Measurements from ENCODE around the gene WDR41.
A peak's percentile ranks its signal among the peaks of the same experiment; 100 is the strongest.

Gene WDR41

DNA sequence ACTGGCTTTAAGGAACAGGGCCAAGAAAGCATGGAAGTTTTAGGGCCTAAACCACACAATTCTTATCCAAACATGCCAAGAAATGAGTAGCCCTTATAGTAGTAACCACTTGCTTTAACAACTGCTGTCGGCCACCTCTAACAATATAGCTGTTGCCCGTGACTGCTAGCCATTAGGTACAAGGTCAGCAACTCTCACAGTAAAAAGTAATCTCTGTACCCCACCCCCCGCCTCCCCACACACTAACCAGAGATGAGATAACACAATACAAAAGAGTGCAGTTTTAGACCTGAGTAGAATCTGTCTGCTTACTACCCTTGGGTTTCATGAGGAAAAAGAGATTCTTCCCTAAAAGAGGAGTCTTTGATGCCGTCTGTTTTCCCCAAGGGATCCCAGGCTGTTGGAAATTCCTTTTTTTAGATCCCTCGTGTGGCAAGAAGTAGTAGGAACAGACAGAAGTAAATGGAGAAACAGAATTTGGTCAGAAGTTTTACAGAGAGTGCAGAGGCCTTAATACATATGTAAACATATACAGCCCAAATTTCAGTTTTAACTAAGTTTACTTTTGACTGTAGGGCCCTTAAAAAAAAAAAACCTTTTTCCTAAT is 94.3 kb downstream of the WDR41 start:
- H3K4me3 ChIP-seq (replicated peaks in 1 of 2; ENCODE audit: low read depth in 2 of 2, low read length in 2 of 2) = no peak overlapping the region
- DNase-seq (ENCODE audit: low read depth in 2 of 2) = no peak
- TF ChIP-seq, protein P1, sequence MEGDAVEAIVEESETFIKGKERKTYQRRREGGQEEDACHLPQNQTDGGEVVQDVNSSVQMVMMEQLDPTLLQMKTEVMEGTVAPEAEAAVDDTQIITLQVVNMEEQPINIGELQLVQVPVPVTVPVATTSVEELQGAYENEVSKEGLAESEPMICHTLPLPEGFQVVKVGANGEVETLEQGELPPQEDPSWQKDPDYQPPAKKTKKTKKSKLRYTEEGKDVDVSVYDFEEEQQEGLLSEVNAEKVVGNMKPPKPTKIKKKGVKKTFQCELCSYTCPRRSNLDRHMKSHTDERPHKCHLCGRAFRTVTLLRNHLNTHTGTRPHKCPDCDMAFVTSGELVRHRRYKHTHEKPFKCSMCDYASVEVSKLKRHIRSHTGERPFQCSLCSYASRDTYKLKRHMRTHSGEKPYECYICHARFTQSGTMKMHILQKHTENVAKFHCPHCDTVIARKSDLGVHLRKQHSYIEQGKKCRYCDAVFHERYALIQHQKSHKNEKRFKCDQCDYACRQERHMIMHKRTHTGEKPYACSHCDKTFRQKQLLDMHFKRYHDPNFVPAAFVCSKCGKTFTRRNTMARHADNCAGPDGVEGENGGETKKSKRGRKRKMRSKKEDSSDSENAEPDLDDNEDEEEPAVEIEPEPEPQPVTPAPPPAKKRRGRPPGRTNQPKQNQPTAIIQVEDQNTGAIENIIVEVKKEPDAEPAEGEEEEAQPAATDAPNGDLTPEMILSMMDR (IDR thresholded peaks at IDR 0.05; ENCODE audit: low read depth, low read length) = no peak

DNA sequence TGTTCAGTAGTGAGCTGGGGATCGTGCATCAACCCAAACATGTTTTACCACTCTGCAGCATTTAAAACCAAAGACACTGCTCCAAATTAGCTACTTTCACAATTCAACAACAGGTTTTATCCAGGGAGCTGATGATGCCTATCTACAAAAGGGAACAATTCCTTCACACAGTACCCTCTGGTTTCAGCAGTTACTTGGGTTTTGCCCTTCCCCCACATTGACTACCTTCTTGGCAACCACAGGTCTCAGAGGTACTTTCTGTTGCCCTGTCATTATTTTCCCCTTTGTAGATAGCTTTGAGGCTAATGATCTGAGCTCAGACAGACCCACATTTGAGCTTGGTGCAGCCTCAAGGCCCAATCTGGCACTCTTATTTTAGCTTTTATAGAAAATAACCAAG is 96.1 kb downstream of the WDR41 start:
- DNase-seq (ENCODE audit: low read depth in 2 of 2) = no peak
- TF ChIP-seq, protein P1 (IDR thresholded peaks at IDR 0.05; ENCODE audit: low read depth, low read length) = no peak
- H3K4me3 ChIP-seq (replicated peaks in 1 of 2; ENCODE audit: low read depth in 2 of 2, low read length in 2 of 2) = no peak overlapping the region

DNA sequence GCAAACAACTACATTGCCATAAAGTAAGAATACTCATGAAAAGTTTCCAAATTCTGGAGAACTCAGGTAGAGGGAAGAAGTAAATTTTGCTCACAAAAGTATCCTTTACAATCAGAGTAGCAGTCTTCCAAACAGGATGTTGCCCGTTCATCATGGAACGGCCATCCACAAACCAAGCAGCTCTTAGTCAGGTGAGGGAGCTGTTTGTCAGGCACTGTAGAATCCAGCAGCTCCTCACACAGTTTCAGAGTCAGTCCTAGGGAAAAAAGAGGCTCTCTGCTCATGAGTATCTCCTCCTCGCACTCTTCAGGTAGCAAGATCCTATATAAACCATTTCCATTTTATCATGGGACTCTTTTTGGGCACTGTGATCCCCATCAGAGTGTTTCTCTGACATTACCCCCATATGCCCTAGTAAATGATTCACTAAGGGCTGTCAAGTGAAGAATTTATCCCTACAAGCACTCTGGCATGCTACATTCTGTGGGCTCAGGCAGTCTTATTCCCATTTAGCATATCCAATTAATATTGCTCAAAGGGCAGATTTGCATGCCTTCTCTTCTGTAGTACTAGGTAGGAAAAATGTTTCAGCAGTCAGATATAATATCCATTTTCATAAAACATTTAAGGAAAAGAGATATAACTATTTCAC is 97.9 kb downstream of the WDR41 start:
- TF ChIP-seq, protein P1 (IDR thresholded peaks at IDR 0.05; ENCODE audit: low read depth, low read length) = no peak
- DNase-seq (ENCODE audit: low read depth in 2 of 2) = no peak
- no peak overlapping the region for H3K4me3 ChIP-seq (replicated peaks in 1 of 2; ENCODE audit: low read depth in 2 of 2, low read length in 2 of 2)

DNA sequence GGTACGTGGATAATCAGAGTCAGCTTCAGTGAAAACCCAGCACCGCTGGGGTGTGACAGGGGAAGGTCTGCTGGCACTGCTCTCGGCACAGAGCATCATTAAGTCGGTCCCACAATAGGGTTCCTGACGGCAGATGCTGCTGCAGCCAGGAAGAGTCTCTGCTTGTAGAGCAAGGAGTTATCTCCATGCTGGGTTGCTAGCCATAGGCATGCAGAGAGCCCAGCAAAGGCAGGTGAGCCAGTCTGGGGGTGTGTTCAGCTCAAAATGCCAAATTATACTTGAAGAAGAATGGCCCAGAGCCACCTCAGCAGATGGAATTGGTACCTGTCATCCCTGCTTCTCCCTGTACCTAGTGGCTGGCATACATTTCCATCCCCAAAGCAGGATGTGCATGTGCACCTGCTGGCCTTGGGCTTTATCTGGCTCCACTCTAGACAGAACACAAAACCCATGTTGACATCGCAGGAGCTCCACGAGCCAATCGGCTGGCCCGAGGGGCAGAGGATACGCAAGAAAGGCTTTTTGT is 100.8 kb downstream of the WDR41 start:
- H3K4me3 ChIP-seq (replicated peaks in 1 of 2; ENCODE audit: low read depth in 2 of 2, low read length in 2 of 2) = no peak overlapping the region
- TF ChIP-seq, protein P1 (IDR thresholded peaks at IDR 0.05; ENCODE audit: low read depth, low read length) = no peak
- no peak for DNase-seq (ENCODE audit: low read depth in 2 of 2)

DNA sequence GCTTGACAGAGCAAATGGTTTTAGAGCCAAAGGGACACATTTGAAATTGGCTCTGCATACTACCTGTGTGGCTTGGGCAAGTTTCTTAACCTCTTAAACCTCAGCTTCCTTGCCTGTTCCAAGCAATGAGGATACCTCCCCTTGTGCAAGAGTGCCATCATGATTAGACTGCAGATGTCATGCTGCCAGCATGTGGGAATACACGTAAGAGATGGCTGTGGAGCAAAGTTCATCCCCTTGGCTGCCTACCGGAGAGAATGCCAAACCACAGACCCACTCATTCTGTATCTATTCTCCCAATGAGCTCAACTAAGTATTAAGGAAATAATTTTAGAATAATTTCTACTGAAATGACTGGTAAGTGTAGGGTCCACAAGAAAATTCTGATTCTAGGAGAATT is 101.3 kb downstream of the WDR41 start:
- no peak overlapping the region for H3K4me3 ChIP-seq (replicated peaks in 1 of 2; ENCODE audit: low read depth in 2 of 2, low read length in 2 of 2)
- TF ChIP-seq, protein P1 (IDR thresholded peaks at IDR 0.05; ENCODE audit: low read depth, low read length) = no peak
- DNase-seq (ENCODE audit: low read depth in 2 of 2) = peak; percentile 53 to 69

DNA sequence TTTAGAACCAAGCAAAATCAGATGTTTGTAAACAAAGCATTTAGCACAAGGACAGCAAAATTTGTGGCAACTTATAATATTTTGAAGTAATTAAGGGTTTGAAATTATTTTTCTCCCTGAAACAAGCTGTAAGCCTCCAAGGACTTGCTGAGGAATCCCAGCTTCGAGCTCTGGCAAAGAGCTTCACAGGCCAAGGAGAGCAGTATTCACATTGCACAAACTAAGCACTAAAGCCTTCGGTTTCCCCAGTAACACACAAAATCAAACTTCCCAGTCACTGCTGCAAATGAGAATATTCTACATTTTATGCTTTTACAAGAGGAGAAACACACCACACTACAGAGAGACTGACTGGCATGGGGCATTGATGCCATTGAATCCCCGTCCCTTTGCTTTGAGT is 101.9 kb downstream of the WDR41 start:
- no peak overlapping the region for H3K4me3 ChIP-seq (replicated peaks in 1 of 2; ENCODE audit: low read depth in 2 of 2, low read length in 2 of 2)
- DNase-seq (ENCODE audit: low read depth in 2 of 2) = no peak
- TF ChIP-seq, protein P1 (IDR thresholded peaks at IDR 0.05; ENCODE audit: low read depth, low read length) = no peak

Data from cardiac fibroblast (primary cell).